ENCODE results near the gene CYRIA. TPM values are rescaled to one million over a fixed set of nuclear protein-coding genes. Genes with fewer than 3 reads are reported as not detected.

Gene CYRIA
- total and polyA plus RNA-seq, 10 of the 15 experiments (the other 5 are each of a cell fraction or from before 2014, with no cell fraction given), result 3.0 to 13.1 (median 8.5) TPM

- no peak for TF ChIP-seq ZBTB40 (IDR thresholded peaks at IDR 0.05; ENCODE audit: borderline replicate concordance)
- TF ChIP-seq NRF1 (conservative IDR thresholded peaks at IDR 0.05; ENCODE audit: low read depth, low read length), result no peak
- TF ChIP-seq ASH2L (IDR thresholded peaks at IDR 0.05; ENCODE audit: borderline replicate concordance, low read depth), result no peak
- peak; percentile 6 to 59; a peak in 1 of 4 replicates for TF ChIP-seq EP300 (IDR thresholded peaks at IDR 0.05; ENCODE audit: borderline replicate concordance in 1 of 2, control insufficient read depth in 1 of 2, low read depth in 2 of 2, low read length in 2 of 2)
- TF ChIP-seq ZBTB11 (CRISPR knock-in tag; IDR thresholded peaks at IDR 0.05), result no peak
- TF ChIP-seq IKZF2 (IDR thresholded peaks at IDR 0.05), result peak; percentile 67 to 71; a peak in 2 of 4 replicates
- no peak for TF ChIP-seq TAF1 (IDR thresholded peaks at IDR 0.05; ENCODE audit: borderline replicate concordance, low read depth, low read length)
- peak; percentile 44 for TF ChIP-seq ATF2 (IDR thresholded peaks at IDR 0.05; ENCODE audit: low read length)
- no peak for TF ChIP-seq GABPA (IDR thresholded peaks at IDR 0.05; ENCODE audit: low read depth)
- TF ChIP-seq ZSCAN29 (IDR thresholded peaks at IDR 0.05), result no peak
- TF ChIP-seq CBFB (IDR thresholded peaks at IDR 0.05; ENCODE audit: low read depth), result no peak
- TF ChIP-seq YBX1 (IDR thresholded peaks at IDR 0.05), result no peak
- TF ChIP-seq BMI1 (IDR thresholded peaks at IDR 0.05; ENCODE audit: borderline replicate concordance), result no peak
- 0 out of 2 replicates have a peak, but pooled peaks have one; percentile 18 for TF ChIP-seq SPI1 (IDR thresholded peaks at IDR 0.05; ENCODE audit: borderline replicate concordance, insufficient read depth, low read depth, low read length)
- no peak for TF ChIP-seq CTCF (IDR thresholded peaks at IDR 0.05 in 2 of 3, conservative IDR thresholded peaks at IDR 0.05 in 1 of 3; ENCODE audit: control insufficient read depth in 2 of 3, extremely low read depth in 1 of 3, insufficient read depth in 1 of 3, low read depth in 3 of 3, low read length in 3 of 3)
- TF ChIP-seq SMARCA5 (IDR thresholded peaks at IDR 0.05), result peak; percentile 69; the same call in 1 of the 2 replicates
- no peak for TF ChIP-seq SREBF2 (IDR thresholded peaks at IDR 0.05; ENCODE audit: low read length)
- TF ChIP-seq EZH2 (IDR thresholded peaks at IDR 0.05; ENCODE audit: borderline replicate concordance, control insufficient read depth, low read depth, low read length), result no peak
- no peak for TF ChIP-seq KLF5 (IDR thresholded peaks at IDR 0.05; ENCODE audit: partially characterized antibody)
Observed at GRCh38 chr2:16654833-16655444, 10.7 kb downstream of the CYRIA start (continued).
